GM18499 (cell line): ENCODE data around the gene OSBPL7.

Experiments used
- ATAC-seq: cut with Tn5 transposase; IDR thresholded peaks from one replicate; pipeline ENCODE4 v1.9.1; 2021; ENCODE audit warnings: moderate number of reproducible peaks; ENCODE audit not compliant: insufficient read depth, unreplicated experiment

The OSBPL7 gene

DNA sequence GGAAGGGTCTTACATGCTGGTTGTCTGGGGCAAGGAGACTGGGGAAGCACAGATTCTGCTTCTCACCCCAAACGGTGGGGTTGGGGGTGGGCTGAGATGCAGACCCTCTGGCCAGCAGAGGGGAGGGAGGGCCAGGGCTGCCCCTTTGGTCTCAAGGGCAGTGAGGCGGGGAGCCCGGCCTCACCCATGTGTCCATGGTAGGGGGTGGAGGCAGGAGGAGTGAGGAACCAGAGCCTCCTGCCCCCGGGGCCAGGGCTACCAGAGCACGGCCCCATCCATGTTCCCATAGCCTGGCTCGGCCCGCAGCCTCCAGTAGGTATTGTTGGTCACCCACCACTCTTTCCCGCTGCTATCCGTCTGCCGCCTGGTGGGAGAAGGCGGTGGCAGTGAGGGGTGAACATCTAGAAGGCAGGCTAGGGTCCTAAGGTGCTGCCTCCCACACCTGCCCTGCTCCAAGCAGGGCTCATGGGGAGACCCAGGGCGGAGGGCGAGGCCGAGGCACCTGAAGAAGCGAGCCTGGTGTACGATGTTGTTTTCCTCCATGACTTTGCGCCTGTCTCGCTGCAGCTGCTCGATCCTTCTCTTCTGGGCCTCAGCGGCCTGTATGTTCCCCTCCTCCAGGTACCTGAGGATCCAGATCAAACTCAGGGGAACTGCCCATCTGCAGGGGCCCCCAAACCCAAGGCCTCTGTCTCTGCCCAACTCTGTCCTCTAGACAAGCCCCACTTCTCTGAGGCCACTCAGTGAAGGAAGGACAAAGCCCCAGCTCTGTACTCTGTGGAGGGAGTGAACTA is 13.4 kb downstream of the OSBPL7 start:
- ATAC-seq, result no peak

DNA sequence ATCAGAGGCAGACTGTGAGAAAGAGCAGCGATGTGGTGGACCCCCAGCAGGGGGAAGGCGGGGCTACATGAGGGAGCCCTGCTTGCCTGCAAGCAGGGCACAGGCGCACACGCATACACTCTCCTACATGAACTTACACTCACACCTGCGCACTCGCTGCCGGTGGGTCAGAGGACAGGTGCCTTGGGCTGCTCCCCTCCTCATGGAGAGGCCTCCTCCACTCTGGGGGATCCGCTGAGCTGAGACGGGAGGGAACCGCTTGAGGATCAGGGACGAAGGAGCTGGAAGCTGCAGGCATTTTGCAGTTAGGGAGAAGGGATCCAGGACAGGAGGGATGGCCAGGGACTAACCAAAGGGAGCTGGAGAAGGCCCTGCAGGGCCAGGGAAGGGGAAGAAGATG is 14.2 kb downstream of the OSBPL7 start:
- no peak for ATAC-seq

DNA sequence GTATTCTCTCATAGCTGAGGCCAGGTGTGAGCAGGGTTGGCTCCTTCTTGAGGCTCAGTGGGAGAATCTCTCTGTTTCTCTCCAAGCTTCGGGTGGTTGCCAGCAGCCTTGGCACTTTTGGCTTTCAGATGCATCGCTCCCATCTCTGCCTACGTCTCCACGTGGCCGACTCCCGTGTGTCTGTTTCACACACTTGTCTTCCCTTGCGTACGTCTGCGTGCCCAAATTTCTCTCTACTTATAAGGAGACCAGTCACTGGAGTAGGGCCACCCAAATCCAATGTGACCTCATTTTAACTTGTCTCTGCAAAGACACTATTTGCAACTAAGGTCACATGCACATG is 14.7 kb downstream of the OSBPL7 start:
- no peak for ATAC-seq

DNA sequence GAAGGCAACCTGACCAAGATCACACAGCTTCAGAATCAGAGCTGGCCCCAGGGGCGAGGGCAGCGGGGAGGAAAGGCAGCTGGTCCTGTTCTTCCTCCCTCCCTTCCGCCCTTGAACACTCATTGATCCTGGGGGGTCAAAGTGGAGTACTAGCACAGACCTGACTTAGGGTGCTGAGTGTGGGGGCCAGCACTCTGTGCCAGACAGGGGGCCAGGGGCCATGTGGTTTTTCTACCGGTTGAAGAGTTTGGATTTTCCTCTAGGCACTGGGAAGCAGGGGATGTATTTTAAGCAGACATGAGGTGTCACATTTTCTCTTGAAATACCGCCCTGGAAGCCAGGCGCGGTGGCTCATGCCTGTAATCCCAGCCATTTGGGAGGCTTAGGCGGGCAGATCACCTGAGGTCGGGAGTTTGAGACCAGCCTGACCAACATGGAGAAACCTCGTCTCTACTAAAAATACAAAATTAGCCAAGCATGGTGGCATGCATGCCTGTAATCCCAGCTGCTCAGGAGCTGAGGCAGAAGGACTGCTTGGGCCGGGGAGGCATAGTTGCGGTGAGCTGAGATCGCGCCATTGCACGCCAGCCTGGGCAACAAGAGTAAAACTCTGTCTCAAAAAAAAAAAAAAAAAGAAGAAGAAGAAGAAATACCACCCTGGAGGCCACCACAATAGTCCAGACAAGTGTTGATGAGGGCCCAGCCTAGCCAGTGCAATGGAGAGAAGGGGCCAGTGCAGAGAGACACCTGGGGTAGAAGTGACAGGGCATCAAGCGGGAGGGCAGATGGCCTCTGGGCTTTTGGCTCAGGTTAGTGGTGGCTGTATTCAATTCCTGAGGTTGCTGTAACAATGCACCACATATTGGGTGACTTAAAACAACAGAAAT is 15.3 kb downstream of the OSBPL7 start:
- no peak for ATAC-seq

DNA sequence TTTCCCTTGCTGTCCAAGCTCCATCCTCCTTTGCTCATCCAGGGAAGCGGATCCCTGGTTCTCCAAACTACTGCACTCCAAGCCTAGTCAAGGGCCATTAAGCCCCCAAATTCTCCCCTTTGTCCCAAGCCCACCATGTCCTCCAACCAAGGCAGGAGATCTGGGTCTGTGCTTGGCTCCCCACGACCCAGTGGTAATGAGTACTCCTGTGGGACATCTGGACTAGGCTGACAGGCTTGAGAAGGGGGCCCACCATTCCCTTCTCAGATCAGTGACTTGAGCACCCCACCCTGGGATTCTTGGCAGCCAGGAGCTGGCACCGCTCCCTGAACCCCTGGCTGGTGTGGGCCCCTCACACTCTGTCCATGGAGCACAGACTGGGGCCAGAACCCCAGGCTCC is 17.1 kb downstream of the OSBPL7 start:
- ATAC-seq, result no peak

DNA sequence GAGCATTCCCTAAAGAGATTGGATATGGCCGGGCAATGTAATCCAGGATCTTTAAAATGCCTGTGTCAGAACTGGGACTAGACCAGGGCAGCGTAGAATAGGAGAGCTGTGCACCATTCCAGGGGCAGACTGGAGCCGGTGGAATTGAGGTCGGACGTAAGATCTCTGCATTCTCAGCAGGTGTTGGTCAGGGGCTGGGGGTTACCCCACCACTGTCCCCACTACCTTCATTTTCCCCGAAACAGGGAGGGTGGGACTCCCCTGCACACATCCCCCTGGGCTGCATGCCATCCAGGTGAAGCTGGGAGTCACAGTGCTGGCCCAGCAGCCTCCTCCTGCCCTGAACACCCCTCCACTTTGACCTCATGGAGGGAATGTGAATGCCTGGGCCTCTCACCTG is 17.8 kb downstream of the OSBPL7 start:
- no peak for ATAC-seq

DNA sequence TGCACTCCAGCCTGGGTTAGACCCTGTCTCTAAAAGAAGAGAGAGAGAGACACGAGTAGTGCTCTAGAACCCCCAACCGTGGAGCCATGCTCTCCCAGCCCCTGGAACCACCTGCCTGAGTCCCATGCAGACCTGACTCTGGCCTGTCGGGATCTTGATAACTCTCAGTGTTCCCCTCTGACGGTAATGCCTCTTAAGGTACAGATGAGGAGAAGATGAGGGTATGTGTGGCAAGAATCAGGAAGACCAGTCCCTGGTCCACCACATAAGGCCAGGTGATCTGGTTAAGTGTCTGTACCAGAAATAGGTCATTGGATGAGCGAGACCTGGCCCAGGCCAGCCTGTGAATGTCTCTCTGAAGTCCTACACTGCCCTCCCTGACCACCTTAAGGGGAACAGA is 18.4 kb downstream of the OSBPL7 start:
- no peak for ATAC-seq

DNA sequence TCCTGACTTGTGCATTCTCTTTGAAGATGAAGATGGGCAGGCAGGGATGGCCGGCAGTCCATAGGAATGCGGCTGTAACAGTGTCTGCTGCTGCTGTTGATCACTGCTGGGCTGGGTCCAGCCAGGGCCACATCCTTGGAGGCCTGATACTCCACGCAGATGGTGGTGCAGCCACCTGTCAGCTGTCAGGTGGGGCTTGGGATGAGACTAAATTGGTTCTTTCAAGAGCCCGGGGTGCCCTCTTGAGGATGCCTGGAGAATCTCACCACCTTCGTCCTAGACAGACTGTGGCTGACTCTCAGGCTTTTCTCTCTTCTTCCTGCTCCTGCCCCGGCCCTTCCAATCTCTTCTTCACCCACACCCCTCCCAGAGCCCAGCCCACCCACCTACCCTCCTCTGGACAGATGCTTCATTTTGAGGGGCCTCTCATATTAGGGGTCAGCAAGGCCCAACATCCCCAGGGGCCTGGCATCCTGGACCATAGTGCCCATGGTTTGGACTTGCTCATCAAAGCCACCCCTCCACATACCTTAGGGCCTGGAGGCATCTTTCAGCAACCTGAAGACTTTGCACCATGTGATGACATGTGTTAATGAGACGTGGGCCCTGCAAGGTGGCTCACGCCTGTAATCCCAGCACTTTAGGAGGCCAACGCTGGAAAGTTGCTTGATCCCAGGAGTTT is 19.1 kb downstream of the OSBPL7 start:
- ATAC-seq, result no peak

DNA sequence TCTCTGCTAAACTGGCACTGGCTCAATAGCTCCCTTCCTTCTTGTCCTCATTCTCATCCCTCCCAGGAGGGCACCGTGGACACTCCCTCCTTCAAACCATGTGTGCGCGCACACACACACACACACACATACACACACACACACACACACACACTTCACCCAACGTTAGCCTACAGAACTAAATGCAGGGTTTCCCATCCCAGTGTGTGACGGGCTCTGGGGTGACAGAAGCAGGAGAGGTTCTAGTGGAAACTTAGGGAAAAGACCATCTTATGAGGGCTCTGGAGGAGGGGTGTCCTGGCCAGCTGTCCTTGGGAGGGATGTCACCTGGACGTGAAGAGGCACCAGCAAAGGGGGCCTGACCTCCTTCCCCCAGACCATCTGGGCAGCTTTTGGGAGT is 19.7 kb downstream of the OSBPL7 start:
- ATAC-seq, result no peak

DNA sequence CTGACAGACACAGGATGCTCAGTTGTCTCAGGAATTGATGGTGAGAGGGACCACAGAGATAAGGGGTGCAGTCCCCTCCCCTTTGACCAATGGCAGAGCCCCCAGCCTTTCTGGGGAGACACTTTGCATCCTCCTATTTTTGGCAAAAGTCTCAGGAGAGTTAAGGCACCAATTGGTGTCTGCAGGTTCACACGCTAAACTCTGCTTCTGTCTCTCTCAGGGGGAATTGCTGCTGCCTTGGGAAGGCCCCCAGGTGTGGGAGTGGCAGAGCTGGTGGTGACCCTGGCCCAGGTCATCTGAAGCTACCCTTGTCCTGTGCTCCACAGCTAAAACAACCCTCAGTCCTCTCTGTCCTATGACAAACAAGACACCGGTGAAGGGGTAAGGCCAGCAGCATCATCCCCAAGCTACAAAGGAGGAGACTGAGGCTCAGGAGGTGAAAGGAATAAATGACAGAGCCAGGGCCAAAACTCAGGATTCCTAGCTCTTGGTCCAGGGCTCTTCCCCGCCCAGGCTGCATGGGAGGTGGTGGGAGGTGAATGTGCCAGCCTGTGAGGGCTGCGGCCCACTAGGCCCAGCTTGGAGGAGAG is 20.3 kb downstream of the OSBPL7 start:
- no peak for ATAC-seq

DNA sequence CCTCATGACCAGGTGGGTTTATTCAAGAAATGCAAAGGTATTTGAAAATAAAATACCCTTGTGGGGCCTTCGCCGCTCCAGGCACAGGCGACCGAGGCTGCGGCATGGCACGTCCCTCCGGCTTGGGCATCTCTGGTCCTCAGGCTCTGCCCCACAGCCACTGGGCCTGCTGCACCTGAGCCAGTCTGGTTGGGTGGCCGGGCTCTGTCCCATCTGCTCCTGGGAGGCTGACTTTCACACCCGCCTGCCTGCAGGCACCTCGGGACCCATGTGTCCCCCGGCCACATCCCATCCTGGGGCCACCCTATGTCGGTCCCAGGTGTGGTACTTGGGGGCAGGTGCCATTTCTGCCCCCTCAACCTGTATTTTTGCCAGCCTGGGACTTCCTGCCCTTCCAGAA is 20.9 kb downstream of the OSBPL7 start:
- ATAC-seq, result no peak

DNA sequence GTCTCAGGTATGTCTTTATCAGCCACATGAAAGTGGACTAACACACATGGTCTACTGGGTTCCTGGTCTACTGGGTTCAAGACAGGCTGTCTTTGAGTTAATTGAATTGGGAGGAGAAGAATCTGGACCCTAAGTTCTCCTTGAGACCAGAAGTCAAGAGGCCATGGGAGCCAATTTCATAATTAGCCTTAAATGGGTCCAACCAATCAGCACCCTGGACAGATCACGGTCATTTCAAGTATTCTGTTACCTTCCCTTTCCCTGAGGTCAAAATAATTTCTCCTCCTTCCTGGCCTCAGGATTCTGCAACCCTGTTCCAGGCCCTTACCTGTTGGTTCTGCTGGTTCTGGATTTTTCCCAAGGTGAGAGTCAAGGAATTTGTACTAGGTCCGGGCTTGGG is 23.8 kb downstream of the OSBPL7 start:
- no peak for ATAC-seq

DNA sequence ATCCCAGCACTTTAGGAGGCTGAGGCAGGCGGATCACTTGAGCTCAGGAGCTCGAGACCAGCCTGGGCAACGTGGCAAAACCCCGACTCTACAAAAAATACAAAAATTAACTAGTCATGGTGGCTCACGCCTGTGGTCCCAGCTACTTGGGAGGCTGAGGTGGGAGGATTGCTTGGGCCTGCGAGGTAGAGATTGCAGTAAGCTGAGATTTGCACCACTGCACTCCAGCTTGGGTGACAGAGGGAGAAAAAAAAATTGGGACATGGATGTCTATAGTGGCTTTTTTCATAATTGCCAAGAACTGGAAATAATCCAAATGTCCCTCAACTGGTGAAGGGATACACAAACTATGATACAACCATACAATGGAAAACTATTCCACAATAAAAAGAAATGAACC is 28.6 kb downstream of the OSBPL7 start:
- no peak for ATAC-seq

DNA sequence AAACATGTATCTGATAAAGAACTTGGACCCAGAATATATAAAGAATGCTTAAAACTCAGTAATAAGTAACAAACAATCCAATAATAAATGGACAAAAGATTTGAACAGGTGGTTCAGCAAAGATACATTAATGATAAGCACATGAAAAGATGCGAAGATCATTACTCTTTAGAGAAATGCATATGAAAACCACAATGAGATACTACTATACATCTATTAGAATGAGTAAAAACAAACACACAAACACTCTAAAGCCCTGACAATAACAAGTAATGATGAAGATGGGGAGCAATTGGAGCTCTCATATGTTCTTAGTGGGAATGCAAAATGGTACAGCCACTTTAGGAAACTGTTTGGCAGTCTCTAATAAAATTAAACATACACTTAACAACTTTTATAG is 29.1 kb downstream of the OSBPL7 start:
- no peak for ATAC-seq

DNA sequence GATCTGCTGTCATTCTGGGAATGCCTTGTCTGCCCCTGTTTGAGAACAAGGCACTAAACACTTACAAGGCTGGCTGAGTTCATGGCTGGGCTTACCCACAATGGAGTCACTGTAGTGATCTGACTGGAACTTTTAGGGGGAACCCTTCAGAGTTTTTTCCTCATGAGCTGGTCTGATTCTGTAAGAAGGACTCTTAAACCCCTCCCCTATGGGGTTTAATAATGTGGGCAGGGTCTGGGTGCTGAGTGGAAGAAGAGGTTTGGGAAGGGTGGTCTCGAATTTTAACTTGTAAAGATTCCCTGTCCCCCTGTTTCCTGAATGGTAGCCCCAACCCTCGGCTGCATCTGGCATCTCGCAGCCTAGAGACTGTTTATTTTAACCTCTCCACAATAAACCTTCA is 30.6 kb downstream of the OSBPL7 start:
- ATAC-seq, result no peak

DNA sequence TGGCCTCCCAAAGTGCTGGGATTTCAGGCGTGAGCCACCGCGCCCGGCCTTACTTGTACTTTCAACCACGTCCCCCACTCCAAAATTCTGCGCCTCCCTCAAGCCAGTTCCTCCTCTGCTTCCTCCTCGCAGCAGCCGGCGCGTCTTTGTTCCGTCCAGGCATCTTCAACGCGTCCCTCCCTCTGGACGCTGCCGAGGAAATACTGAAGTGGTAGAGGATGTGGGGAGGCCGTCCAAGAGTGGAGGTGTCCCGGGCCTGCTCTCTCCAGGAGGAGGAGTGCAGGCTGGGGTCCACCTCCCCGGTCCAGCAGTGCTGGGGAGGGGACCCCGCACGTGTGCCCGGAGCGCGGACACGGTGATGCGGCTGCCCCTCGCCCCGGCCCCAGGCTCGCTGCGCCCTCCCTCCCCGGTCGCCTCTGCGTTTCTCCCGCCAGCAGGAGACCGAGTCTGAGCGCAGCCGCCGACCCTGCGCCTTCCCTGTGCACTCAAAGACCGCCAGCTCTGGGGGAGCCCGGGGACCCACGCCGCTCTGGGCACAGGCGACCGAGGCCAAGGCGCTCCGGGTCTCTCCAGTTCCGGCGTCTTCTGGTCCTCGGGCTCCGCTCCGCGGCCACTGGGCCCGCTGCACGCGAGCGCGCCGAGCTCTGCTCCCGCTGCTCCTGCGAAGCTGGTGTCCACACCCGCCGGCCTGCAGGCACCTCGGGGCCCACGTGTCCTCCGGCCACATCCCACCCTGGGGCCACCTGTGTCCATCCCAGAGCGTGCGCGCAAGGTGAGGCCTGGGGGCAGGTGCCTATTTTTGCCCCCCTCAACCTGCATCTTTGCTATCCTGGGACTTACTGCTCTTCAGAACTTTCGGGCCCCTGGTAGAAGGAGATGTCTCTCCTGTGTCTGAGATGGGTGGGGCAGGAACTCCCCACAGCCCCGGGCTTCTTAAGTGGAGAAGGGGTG is 31.7 kb downstream of the OSBPL7 start:
- ATAC-seq, result no peak

DNA sequence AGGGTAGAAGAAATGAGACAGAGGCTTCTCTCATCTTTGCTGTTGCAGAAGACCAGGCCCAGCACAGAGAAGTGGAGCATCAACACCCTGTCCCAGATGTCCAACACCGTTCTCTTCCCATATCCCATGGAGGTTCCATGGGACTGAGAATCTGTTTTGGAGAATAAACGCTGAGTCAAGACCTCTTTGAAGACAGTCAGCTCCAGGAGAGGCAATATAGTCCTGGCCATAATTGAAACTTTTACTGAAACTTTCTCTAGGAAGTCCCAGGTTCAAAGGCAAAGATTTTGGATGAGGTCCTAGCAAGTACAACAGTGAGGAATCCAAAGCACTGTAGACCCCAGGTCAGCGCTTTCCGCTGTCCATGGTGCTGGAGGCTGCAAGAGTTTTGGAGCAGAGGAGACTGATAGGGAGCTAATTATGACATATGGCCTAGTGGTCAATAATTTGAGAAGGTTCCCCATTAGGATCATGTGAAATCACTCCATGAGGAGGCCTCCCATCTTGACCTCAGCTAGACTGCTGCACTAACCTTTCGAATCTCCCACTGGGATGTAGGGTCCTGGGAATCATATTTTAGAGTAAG is 36.0 kb downstream of the OSBPL7 start:
- ATAC-seq, result no peak

DNA sequence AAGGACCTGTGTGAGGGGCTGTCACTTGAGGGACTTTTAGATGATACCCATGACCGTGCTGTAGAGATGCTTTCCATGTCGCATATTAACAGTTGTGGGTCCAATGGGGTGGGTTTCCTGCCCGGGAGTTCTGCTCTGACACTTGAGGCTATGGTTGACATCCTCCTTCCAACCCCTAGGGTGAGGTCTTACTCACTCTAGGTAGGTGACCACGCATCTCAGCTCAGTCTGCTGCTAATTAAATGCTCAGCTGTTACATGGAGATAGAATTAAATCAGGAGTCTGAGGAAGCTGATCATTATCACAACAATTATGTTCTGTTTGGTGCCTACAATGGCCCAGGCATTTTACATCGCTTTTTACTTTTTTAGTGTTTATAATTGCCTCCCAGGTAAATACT is 40.2 kb downstream of the OSBPL7 start:
- no peak for ATAC-seq

DNA sequence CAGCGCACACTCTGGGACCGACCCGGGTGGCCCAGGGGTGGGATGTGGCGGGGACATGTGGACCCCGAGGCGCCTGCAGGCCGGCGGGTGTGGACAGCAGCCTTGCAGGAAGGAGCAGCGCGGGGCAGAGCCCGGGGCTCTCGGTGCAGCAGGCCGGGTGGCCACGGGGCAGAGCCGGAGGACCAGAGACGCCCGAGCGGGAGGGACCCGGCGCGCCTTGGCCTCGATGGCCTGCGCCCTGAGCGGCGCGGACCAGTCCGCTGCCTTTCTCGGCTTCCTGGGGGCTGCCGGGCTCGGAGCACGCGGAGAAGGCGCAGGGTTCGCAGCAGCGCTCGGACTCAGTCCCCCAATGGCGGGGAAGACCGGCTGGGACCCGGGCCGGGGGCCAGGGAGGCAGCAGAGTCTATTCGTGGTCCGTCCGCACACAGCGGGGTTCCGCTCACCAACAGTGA is 43.4 kb downstream of the OSBPL7 start:
- no peak for ATAC-seq
